HG03439 (cell line): ENCODE data around the gene SUPT3H.

Source experiments
- ATAC-seq: cut with Tn5 transposase; IDR thresholded peaks from one replicate; pipeline ENCODE4 v1.9.1; 2021; ENCODE audit warnings: mild to moderate bottlenecking, moderate library complexity; ENCODE audit not compliant: unreplicated experiment

The SUPT3H gene

DNA sequence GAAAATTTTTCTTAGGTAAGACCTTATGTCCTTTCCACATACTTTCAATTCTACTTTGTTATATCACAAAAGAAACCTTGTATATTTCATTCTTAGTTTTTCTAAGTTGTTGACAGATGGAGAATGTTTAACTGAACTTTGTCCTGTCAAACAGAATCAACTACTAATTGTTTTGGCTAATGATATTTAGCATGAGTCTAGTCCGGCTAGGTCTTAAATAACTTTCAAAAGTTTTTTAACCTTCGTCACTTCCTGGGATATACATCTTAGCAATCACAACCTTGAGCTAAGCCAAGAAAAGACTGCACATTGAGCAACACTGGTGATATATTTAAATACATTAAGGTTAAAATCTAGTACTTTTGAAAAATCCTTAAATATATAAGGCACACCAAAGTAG, 112.5 kb downstream of the SUPT3H start:
- no peak for ATAC-seq

GRCh38 chr6:45260696-45261095, 117.0 kb downstream of the SUPT3H start:
- ATAC-seq, result no peak

DNA sequence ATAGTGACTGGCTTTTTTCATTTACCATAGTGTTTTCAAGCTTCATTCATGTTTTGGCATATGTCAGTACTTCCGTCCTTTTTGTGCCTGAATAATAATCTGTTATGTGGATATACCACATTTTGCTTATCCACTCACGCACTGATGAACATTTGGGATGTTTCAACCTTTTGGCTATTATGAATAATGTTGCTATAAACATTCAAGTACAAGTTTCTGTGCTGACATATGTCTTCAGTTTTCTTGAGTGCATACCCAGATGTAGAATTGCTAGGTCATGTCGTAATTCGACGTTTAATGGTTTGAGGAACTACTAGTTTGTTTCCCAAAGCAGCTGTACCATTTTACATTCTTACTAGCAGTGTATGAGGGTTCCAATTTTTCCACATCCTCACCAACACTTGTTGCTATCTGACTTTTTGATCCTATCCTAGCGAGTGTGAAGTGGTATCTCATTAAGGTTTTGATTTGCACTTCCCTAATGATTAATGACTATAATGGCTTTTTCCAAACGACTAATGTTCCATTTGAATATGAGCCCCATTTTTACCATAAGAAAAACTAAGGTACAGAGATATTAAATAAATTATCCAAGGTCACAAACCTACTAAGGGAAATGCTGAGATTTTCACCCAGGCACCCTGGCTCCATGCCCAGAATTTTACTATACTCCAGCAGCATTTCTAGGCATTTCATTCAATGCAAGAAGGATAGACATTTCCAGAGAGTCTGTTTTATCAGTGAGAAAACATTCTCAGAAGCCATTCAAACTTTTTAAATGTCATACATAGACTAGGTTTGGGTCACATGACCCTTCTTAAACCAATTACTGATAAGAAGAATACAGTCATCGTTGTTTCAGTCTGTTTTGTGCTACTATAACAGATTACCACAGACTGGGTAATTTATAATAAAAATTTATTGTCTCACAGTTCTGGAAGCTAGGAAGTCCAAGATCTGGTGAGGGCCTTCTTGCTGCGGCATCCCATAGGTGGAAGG, 120.7 kb downstream of the SUPT3H start:
- no peak for ATAC-seq

DNA sequence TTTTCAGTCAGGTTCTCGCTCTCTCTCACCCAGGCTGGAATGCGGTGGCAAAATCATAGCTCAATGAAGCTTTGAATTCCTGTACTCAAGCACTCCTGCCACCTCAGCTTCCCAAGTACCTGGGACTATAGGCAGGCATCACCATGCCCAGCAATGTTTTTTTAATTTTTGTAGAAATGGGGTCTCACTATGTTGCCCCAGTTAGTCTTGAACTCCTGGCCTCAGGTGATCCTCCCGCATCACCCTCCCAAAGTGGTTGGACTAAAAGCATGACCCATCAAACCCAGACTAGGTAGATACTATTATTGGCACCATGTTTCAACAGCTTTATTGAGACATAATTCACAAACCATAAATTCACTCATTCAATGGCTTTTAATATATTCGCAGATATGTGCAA, 122.3 kb downstream of the SUPT3H start:
- ATAC-seq, result no peak

GRCh38 chr6:45254253-45254652, 123.5 kb downstream of the SUPT3H start:
- no peak for ATAC-seq

DNA sequence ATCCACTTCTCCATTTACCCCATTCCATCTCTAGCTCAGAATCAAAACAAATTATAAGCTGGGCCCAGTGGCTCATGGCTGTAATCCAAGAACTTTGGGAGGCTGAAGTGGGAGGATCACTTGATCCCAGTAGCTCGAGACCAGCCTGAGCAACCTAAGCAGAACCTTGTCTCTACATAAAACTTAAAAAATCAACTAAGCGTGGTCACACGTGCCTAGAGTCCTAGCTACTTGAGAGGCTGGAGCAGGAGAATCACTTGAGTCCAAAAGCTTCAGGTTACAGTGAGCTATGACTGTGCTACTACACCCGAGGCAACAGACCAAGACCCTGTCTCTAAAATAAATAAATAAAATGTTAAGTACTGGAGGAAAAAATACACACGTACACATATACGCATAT, 124.3 kb downstream of the SUPT3H start:
- no peak for ATAC-seq

- no peak for ATAC-seq
Observed at GRCh38 chr6:45231660-45232059, 146.1 kb downstream of the SUPT3H start.

DNA sequence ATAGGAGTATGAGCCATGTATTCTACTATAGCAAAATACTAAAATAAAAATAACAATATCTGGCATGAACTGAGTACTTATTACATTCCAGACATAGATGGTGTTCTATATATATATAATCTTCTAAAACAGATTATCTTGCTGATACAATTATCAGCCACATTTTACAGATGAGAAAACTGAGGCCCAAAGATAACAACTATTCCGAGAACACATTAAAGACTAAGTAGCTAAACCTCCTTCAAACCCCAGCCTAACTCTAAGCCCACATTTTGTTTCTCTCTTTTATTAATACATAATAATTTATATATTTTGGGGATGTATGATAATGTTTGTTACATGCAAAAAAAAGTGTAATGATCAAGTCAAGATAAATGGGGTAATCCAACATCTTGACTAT, 148.3 kb downstream of the SUPT3H start:
- no peak for ATAC-seq

GRCh38 chr6:45226081-45226480, 151.7 kb downstream of the SUPT3H start:
- ATAC-seq, result no peak

GRCh38 chr6:45222380-45222779, 155.4 kb downstream of the SUPT3H start:
- ATAC-seq, result no peak

- no peak for ATAC-seq
Observed at GRCh38 chr6:45215759-45216158, 162.0 kb downstream of the SUPT3H start.

GRCh38 chr6:45212976-45213375, 164.8 kb downstream of the SUPT3H start:
- ATAC-seq, result no peak

- ATAC-seq, result no peak
Observed at GRCh38 chr6:45209762-45210161, 168.0 kb downstream of the SUPT3H start.

DNA sequence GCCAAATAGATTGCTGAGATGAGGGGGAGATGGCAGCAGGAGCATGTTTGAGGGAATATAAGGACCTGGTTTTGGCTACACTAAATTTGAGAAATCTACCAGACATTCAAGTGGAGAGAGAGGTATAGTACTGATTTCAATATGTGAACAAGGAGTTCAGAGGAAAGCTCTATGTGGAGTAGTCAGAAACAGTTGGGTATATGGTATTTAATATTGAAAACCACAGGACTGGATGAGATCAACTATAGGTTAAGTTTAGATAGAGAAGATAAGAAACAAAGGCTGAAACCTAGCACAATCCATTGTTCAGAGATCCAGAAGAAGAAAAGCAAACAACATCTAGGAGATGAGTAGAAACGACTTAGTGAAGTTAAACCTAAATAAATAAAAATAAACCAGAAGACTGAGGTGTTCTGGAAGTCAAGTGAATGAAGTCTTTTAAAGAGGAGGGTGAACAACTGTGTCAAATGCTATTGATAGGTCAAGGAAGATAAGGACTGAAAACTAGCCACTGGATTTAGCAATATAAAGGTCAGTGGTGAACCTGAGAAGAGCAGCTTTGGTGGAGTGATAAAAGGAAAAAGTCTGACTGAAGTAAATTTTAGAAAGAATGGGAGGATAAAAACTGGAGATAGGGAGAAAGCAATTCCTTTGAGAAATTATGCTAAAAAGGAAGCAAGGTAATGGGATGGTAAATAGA, 170.8 kb downstream of the SUPT3H start:
- no peak for ATAC-seq

DNA sequence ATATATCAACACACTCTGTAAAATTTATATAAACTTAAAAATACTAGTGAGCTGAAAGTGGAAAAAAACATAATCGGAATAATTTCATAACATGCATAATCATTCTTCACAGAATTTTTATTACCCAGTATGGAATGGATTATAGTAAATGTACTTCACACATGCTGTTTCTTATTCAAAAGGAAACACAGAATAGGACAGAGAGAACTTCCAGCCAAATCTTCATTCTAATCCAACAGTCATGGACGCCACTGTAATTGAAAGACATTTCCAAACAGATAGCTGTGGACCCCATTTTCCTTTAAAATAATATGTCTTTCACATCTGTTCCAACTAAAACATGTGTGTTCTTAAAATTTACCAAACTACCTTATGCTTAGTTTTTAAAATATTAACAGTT, 176.2 kb downstream of the SUPT3H start:
- no peak for ATAC-seq

DNA sequence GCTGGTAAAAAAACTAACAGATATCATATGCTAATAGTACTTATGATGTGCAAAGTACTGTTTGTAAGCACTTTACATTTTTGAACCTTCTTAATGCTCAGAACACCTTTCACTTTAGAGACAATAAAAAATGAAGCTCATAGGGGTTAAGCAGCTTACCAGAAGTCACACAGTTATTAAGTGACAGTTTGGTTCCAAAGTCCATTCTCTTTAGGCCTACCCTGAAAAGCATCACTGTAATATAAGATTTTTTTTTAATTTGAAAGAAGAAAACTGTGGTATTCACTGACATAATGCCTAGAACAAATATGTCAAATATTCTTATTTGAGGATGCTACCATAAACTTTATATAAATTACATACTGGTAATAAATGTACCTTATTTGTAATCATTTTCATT, 177.2 kb downstream of the SUPT3H start:
- ATAC-seq, result no peak

- no peak for ATAC-seq
Observed at GRCh38 chr6:45199554-45199953, 178.2 kb downstream of the SUPT3H start.

GRCh38 chr6:45196121-45196520, 181.6 kb downstream of the SUPT3H start:
- ATAC-seq, result no peak

DNA sequence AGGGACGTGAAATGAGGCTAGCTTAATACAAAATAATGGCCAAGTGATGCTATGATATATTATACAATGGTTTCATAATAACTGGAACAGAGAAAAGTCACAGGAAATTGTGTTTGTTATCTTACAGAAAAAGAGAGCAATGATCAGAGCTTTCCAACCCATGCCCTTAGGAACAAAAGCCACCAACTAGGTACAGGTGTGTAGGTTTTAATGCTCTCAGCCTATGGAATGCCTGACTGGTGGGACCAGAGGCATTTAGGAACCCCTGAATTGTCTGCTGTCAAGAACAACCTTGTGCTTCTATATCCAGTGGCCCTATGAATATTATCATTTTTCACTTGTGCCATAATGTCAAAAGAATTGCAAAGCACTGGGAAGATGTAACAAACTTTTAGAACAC, 182.6 kb downstream of the SUPT3H start:
- no peak for ATAC-seq

DNA sequence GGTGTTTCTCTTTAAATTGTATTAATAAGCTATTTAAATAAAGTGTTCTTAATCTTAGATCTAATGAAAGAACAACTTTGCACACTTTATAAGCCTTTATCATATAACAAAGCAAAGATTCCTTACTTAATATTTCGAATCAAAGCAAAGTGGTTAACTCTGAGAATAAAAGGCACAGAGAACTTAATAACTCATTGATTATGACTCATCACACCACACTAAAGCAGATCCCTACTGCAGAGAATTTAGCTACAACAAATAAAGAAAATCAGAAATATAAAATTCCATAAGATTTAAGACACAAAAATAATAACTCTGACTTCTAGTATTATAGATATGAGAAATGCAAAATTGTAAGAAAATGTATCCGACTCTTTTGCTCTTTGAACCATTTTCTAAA, 185.2 kb downstream of the SUPT3H start:
- no peak for ATAC-seq

DNA sequence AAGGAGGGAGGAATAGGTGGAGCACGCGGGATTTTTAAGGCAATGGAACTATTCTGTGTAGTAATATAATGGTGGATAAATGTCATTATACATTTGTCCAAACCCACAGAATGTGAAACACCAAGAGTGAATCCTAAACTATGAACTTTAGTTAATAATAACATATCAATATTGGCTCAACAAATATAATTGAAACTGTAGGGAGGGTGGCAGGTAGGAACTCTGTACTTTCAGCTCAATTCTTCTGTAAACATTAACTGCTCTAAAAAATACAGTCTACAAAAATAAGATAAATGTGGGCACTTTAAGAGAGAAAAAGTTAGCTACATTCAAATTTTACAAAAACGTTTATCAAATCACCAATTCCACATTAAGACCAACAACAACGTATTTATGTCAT, 186.3 kb downstream of the SUPT3H start:
- ATAC-seq, result no peak

DNA sequence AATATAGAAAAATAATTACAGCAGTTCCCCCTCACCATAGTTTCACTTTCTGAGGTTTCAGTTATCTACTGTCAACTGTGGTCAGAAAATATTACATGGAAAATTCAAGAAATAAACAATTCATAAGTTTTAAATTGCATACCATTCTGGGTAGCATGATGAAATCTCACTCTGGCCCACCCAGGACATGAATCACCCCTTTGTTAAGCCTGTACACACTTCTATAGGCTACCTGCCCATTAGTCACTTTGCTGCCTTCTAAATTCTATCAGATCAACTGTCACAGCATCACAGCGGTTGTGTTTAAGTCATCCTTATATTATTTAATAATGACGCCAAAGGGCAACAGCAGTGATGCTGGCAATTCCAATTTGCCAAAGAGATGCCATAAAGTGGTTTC, 189.9 kb downstream of the SUPT3H start:
- no peak for ATAC-seq
